Keratinocyte (primary cell): ENCODE data around the gene ROBO2. TPM values are rescaled to one million over a fixed set of nuclear protein-coding genes. Genes with fewer than 3 reads are reported as not detected.

Source experiments
- DNase-seq: peaks from one replicate; pipeline ENCODE4 v3.0.0-alpha.2; 2011; ENCODE audit warnings: low read depth, missing footprints, low spot score
- FAIRE-seq: peaks from 2 replicates; lab custom pipeline; 2011; peaks lifted over from hg19 to GRCh38; lab: Jason Lieb, UNC
- H2AFZ ChIP-seq: 2 replicates; pipeline ENCODE4 v1.6.0; 2012; ENCODE audit warnings: low read length, control low read depth, inconsistent platforms; ENCODE audit not compliant: control insufficient read depth
- H3K27ac ChIP-seq: 2 replicates; pipeline ENCODE4 v1.5.1; 2011; ENCODE audit warnings: low read length; ENCODE audit not compliant: control insufficient read depth, insufficient read depth
- H3K27me3 ChIP-seq: 3 replicates; pipeline ENCODE4 v1.6.0; 2011; ENCODE audit warnings: low read length; ENCODE audit not compliant: control insufficient read depth, insufficient read depth; ENCODE audit errors: extremely low read depth
- H3K36me3 ChIP-seq, 2 experiments: 2 replicates in 1 of 2; 3 replicates in 1 of 2; pipeline ENCODE4 v1.5.1; 2011; ENCODE audit warnings: low read length in 2 of 2, mild to moderate bottlenecking in 1 of 2; ENCODE audit not compliant: control insufficient read depth in 2 of 2, insufficient read depth in 2 of 2; ENCODE audit errors: extremely low read depth in 1 of 2
- H3K4me1 ChIP-seq: 3 replicates; pipeline ENCODE4 v1.5.1; 2011; ENCODE audit warnings: low read length; ENCODE audit not compliant: control insufficient read depth, insufficient read depth; ENCODE audit errors: extremely low read depth
- H3K4me2 ChIP-seq: 3 replicates; pipeline ENCODE4 v1.6.0; 2011; ENCODE audit warnings: low read depth, low read length; ENCODE audit not compliant: control insufficient read depth, insufficient read depth; ENCODE audit errors: extremely low read depth
- H3K4me3 ChIP-seq, 3 experiments: fragments of 200-600 bp in 1 of 3; sonication (generic) in 1 of 3; 2 replicates in 2 of 3; 3 replicates in 1 of 3; pipeline ENCODE4 v1.5.1; 2011 to 2016; ENCODE audit warnings: low read length in 3 of 3, mild to moderate bottlenecking in 3 of 3, control low read depth in 2 of 3, inconsistent platforms in 1 of 3, low read depth in 1 of 3, mixed read lengths in 1 of 3, mixed run types in 1 of 3, moderate library complexity in 1 of 3; ENCODE audit not compliant: control insufficient read depth in 2 of 3, insufficient read depth in 2 of 3; ENCODE audit errors: extremely low read depth in 1 of 3
- H3K79me2 ChIP-seq: 2 replicates; pipeline ENCODE4 v1.6.0; 2012; ENCODE audit warnings: low read length; ENCODE audit not compliant: control insufficient read depth, insufficient read depth
- H3K9ac ChIP-seq: 3 replicates; pipeline ENCODE4 v1.6.0; 2011; ENCODE audit warnings: low read length; ENCODE audit not compliant: control insufficient read depth, insufficient read depth; ENCODE audit errors: extremely low read depth
- H3K9me1 ChIP-seq: 3 replicates; pipeline ENCODE4 v1.6.0; 2011; ENCODE audit warnings: low read length; ENCODE audit not compliant: control insufficient read depth, insufficient read depth; ENCODE audit errors: extremely low read depth
- H3K9me3 ChIP-seq: 2 replicates; pipeline ENCODE4 v1.5.1; 2012; ENCODE audit warnings: low read depth, low read length; ENCODE audit not compliant: control insufficient read depth
- H4K20me1 ChIP-seq: 3 replicates; pipeline ENCODE4 v1.6.0; 2011; ENCODE audit warnings: low read length; ENCODE audit not compliant: control insufficient read depth, insufficient read depth; ENCODE audit errors: extremely low read depth
- EZH2 ChIP-seq: IDR thresholded peaks from one replicate; pipeline ENCODE4 v1.6.1; 2012; ENCODE audit warnings: inconsistent platforms, mild to moderate bottlenecking, low read length, moderate library complexity
- dilution Hi-C: fragments of 300-500 bp; cut with MboI; formaldehyde crosslinking; loops from one replicate; pipeline ENCODE4 v1.7.0; 2020; ENCODE audit warnings: low sequenced_read_pairs; ENCODE audit not compliant: extremely low pct_ligation_motif_present
- polyA plus RNA-seq, 5 experiments: library from polyadenylated mRNA; depleted of rRNA in 3 of 5; stranded (reverse) in 3 of 5; stranded (forward) in 1 of 5; unstranded in 1 of 5; fragments of >200 nt; gene quantifications; 1 replicate in 1 of 5; 2 replicates in 3 of 5; 3 replicates in 1 of 5; pipeline versions ENCODE4 v1.2.1 to v1.2.3, GENCODE V29; 2011 to 2012; ENCODE audit warnings: missing spikeins in 2 of 5, low read depth in 1 of 5, low replicate concordance in 1 of 5
- TF ChIP-seq, protein P1 (sequence below), 3 experiments: IDR thresholded peaks in 1 of 3; conservative IDR thresholded peaks in 1 of 3; optimal IDR thresholded peaks in 1 of 3; 2 replicates in 2 of 3; 3 replicates in 1 of 3; pipeline versions ENCODE3 to v1.5.1; 2011; ENCODE audit warnings: low read length in 3 of 3, mild to moderate bottlenecking in 3 of 3, moderate library complexity in 2 of 3, control low read depth in 1 of 3, inconsistent platforms in 1 of 3; ENCODE audit not compliant: insufficient read depth in 2 of 3; ENCODE audit errors: extremely low read depth in 1 of 3

Gene ROBO2
- polyA plus RNA-seq, 1 donor (not counting 4 experiments of a cell fraction or from before 2014, with no cell fraction given), result 0.30 TPM

- Histone ChIP-seq H3K4me1 (no peaks in the 10 kb centered on the region), H3K27ac (no peak overlapping the region), H3K79me2 (no peaks in the 10 kb centered on the region), H3K9me3 (no peaks in the 10 kb centered on the region), H4K20me1 (no peaks in the 10 kb centered on the region), H2AFZ (no peak overlapping the region), H3K27me3 (no peaks in the 10 kb centered on the region), H3K9ac (no peak overlapping the region), H3K4me2 (no peak overlapping the region), H3K36me3 (no peaks in the 10 kb centered on the region), H3K4me3 (no peak overlapping the region), H3K9me1 (no peaks in the 10 kb centered on the region)
- dilution Hi-C loops, result no loop called here
- FAIRE-seq (no peak), DNase-seq (no peak)
- TF ChIP-seq EZH2, result no peak
- TF ChIP-seq, protein P1, sequence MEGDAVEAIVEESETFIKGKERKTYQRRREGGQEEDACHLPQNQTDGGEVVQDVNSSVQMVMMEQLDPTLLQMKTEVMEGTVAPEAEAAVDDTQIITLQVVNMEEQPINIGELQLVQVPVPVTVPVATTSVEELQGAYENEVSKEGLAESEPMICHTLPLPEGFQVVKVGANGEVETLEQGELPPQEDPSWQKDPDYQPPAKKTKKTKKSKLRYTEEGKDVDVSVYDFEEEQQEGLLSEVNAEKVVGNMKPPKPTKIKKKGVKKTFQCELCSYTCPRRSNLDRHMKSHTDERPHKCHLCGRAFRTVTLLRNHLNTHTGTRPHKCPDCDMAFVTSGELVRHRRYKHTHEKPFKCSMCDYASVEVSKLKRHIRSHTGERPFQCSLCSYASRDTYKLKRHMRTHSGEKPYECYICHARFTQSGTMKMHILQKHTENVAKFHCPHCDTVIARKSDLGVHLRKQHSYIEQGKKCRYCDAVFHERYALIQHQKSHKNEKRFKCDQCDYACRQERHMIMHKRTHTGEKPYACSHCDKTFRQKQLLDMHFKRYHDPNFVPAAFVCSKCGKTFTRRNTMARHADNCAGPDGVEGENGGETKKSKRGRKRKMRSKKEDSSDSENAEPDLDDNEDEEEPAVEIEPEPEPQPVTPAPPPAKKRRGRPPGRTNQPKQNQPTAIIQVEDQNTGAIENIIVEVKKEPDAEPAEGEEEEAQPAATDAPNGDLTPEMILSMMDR (optimal IDR thresholded peaks at IDR 0.05 in 1 of 3, IDR thresholded peaks at IDR 0.05 in 1 of 3, conservative IDR thresholded peaks at IDR 0.05 in 1 of 3; ENCODE audit: extremely low read depth in 1 of 3, insufficient read depth in 2 of 3, low read length in 3 of 3), result no peak
These were observed 207.2 kb downstream of the ROBO2 start for GRCh38 chr3:77247061-77247460.

GRCh38 chr3:77247817-77248216 lies 207.9 kb downstream of the ROBO2 start:
- no peaks in the 10 kb centered on the region for H3K9me3 ChIP-seq
- TF ChIP-seq, protein P1 (optimal IDR thresholded peaks at IDR 0.05 in 1 of 3, IDR thresholded peaks at IDR 0.05 in 1 of 3, conservative IDR thresholded peaks at IDR 0.05 in 1 of 3; ENCODE audit: extremely low read depth in 1 of 3, insufficient read depth in 2 of 3, low read length in 3 of 3), result no peak
- no peak for TF ChIP-seq EZH2
- H3K36me3 ChIP-seq, result no peaks in the 10 kb centered on the region
- dilution Hi-C loops, result no loop called here
- H3K4me3 ChIP-seq, result no peak overlapping the region
- no peak overlapping the region for H2AFZ ChIP-seq
- no peak overlapping the region for H3K4me2 ChIP-seq
- no peaks in the 10 kb centered on the region for H3K79me2 ChIP-seq
- no peaks in the 10 kb centered on the region for H4K20me1 ChIP-seq
- H3K4me1 ChIP-seq, result no peaks in the 10 kb centered on the region
- no peaks in the 10 kb centered on the region for H3K27me3 ChIP-seq
- no peak overlapping the region for H3K9ac ChIP-seq
- no peaks in the 10 kb centered on the region for H3K9me1 ChIP-seq
- no peak overlapping the region for H3K27ac ChIP-seq
- DNase-seq (no peak), FAIRE-seq (no peak)
